Measurements from ENCODE around the gene RPS27L. TPM values are rescaled to one million over a fixed set of nuclear protein-coding genes. Genes with fewer than 3 reads are reported as not detected.

RPS27L gene
- total and polyA plus RNA-seq, 9 of the 15 experiments (the other 6 are each of a cell fraction or from before 2014, with no cell fraction given) = 72.2 to 382 (median 116) TPM

DNA sequence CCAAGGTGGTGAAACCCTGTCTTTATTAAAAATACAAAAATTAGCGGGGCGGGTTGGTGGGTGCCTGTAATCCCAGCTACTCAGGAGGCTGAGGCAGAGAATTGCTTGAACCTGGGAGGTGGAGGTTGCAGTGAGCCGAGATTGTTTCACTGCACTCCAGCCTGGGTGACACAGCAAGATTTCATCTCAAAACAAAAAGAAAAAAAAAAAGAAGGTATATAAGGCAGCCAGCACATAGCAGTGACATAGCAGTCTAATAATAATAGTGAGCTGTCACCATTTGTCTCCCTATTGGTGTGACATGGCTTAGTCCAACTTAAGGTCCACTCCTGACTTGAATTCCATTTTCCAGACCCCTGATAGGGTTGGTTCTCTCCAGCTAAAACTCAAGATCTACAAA is 44.4 kb downstream of the RPS27L start (continued):
- TF ChIP-seq, protein P1, sequence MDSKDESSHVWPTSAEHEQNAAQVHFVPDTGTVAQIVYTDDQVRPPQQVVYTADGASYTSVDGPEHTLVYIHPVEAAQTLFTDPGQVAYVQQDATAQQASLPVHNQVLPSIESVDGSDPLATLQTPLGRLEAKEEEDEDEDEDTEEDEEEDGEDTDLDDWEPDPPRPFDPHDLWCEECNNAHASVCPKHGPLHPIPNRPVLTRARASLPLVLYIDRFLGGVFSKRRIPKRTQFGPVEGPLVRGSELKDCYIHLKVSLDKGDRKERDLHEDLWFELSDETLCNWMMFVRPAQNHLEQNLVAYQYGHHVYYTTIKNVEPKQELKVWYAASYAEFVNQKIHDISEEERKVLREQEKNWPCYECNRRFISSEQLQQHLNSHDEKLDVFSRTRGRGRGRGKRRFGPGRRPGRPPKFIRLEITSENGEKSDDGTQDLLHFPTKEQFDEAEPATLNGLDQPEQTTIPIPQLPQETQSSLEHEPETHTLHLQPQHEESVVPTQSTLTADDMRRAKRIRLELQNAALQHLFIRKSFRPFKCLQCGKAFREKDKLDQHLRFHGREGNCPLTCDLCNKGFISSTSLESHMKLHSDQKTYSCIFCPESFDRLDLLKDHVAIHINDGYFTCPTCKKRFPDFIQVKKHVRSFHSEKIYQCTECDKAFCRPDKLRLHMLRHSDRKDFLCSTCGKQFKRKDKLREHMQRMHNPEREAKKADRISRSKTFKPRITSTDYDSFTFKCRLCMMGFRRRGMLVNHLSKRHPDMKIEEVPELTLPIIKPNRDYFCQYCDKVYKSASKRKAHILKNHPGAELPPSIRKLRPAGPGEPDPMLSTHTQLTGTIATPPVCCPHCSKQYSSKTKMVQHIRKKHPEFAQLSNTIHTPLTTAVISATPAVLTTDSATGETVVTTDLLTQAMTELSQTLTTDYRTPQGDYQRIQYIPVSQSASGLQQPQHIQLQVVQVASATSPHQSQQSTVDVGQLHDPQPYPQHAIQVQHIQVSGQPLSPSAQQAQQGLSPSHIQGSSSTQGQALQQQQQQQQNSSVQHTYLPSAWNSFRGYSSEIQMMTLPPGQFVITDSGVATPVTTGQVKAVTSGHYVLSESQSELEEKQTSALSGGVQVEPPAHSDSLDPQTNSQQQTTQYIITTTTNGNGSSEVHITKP (IDR thresholded peaks at IDR 0.05; ENCODE audit: partially characterized antibody) = peak; percentile 91
- no peak for TF ChIP-seq ZBTB11 (CRISPR knock-in tag; IDR thresholded peaks at IDR 0.05)
- TF ChIP-seq, protein P2, sequence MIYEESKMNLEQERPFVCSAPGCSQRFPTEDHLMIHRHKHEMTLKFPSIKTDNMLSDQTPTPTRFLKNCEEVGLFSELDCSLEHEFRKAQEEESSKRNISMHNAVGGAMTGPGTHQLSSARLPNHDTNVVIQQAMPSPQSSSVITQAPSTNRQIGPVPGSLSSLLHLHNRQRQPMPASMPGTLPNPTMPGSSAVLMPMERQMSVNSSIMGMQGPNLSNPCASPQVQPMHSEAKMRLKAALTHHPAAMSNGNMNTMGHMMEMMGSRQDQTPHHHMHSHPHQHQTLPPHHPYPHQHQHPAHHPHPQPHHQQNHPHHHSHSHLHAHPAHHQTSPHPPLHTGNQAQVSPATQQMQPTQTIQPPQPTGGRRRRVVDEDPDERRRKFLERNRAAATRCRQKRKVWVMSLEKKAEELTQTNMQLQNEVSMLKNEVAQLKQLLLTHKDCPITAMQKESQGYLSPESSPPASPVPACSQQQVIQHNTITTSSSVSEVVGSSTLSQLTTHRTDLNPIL (CRISPR knock-in tag; IDR thresholded peaks at IDR 0.05) = no peak
- TF ChIP-seq FOXJ3 (CRISPR knock-in tag; IDR thresholded peaks at IDR 0.05) = no peak
- no peak for TF ChIP-seq PML (IDR thresholded peaks at IDR 0.05; ENCODE audit: low read length)
- TF ChIP-seq SAFB (IDR thresholded peaks at IDR 0.05; ENCODE audit: borderline replicate concordance, low read depth, low read length) = no peak
- TF ChIP-seq ZNF384 (IDR thresholded peaks at IDR 0.05; ENCODE audit: low read depth, low read length) = peak; percentile 80
- peak; percentile 63 for TF ChIP-seq PKNOX1 (IDR thresholded peaks at IDR 0.05)
- TF ChIP-seq, protein P3, sequence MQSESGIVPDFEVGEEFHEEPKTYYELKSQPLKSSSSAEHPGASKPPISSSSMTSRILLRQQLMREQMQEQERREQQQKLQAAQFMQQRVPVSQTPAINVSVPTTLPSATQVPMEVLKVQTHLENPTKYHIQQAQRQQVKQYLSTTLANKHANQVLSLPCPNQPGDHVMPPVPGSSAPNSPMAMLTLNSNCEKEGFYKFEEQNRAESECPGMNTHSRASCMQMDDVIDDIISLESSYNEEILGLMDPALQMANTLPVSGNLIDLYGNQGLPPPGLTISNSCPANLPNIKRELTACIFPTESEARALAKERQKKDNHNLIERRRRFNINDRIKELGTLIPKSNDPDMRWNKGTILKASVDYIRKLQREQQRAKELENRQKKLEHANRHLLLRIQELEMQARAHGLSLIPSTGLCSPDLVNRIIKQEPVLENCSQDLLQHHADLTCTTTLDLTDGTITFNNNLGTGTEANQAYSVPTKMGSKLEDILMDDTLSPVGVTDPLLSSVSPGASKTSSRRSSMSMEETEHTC (IDR thresholded peaks at IDR 0.05) = no peak
- no peak for TF ChIP-seq ZNF584 (CRISPR knock-in tag; IDR thresholded peaks at IDR 0.05; ENCODE audit: low read depth)
- TF ChIP-seq, protein P4, sequence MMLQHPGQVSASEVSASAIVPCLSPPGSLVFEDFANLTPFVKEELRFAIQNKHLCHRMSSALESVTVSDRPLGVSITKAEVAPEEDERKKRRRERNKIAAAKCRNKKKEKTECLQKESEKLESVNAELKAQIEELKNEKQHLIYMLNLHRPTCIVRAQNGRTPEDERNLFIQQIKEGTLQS (IDR thresholded peaks at IDR 0.05) = peak; percentile 54
- TF ChIP-seq, protein P4 (CRISPR knock-in tag; conservative IDR thresholded peaks at IDR 0.05) = no peak
- no peak for TF ChIP-seq HDAC6 (IDR thresholded peaks at IDR 0.05; ENCODE audit: low read depth, low read length)
- TF ChIP-seq BDP1 (IDR thresholded peaks at IDR 0.05; ENCODE audit: insufficient read depth, insufficient read length) = no peak
- no peak for TF ChIP-seq RBM22 (IDR thresholded peaks at IDR 0.05; ENCODE audit: low read depth, low read length, poor library complexity, severe bottlenecking)
- no peak for TF ChIP-seq POLR2H (tag; IDR thresholded peaks at IDR 0.05; ENCODE audit: low read depth)

All from K562 (cell line).